SK-N-SH (cell line): Measurements from ENCODE around the gene RSRC1. TPM values are rescaled to one million over a fixed set of nuclear protein-coding genes. Genes with fewer than 3 reads are reported as not detected.

ENCODE experiments used
- CTCF ChIA-PET: fragments of 300-600, 350-600 bp; formaldehyde crosslinking; extraction: SDS; loops from one replicate; lab custom pipeline; 2021; lab: Yijun Ruan, JAX
- POLR2A ChIA-PET: fragments of 350-600 bp; sonication (Branson Sonifier 250); formaldehyde crosslinking; extraction: SDS; loops from one replicate; lab custom pipeline; 2020; ENCODE audit warnings: antibody characterized with exemption, inconsistent platforms; lab: Yijun Ruan, JAX
- DNase-seq: peaks from one replicate; pipeline ENCODE4 v3.0.0; 2012
- H2AFZ ChIP-seq: fragments of 200-600 bp; sonication (generic); 2 replicates; pipeline ENCODE4 v1.8.1; 2016; ENCODE audit warnings: antibody characterized with exemption, mild to moderate bottlenecking, low read depth
- H3F3A ChIP-seq: fragments of 200-600 bp; sonication (generic); replicated peaks from 2 replicates; pipeline ENCODE3; 2016; ENCODE audit warnings: antibody characterized with exemption, mild to moderate bottlenecking; ENCODE audit not compliant: insufficient read depth
- H3K27ac ChIP-seq, 2 experiments: fragments of 200-500 bp in 1 of 2; fragments of 200-600 bp in 1 of 2; sonication (Bioruptor generic) in 1 of 2; sonication (generic), shearing (Covaris generic) in 1 of 2; 2 replicates each; pipeline versions ENCODE4 v1.5.1 to v1.6.1; 2014 to 2016; ENCODE audit warnings: low read depth in 2 of 2, inconsistent platforms in 1 of 2, low read length in 1 of 2, mild to moderate bottlenecking in 1 of 2, mixed read lengths in 1 of 2
- H3K27me3 ChIP-seq: fragments of 200-600 bp; sonication (generic), shearing (Covaris generic); 2 replicates; pipeline ENCODE4 v1.6.1; 2016; ENCODE audit warnings: mixed run types; ENCODE audit not compliant: insufficient read depth
- H3K36me3 ChIP-seq, 2 experiments: fragments of 200-500 bp in 1 of 2; fragments of 200-600 bp in 1 of 2; sonication (Bioruptor generic) in 1 of 2; sonication (generic) in 1 of 2; replicated peaks in 1 of 2; 2 replicates each; pipeline versions ENCODE3 to v1.5.1; 2014 to 2016; ENCODE audit warnings: low read length in 1 of 2, mild to moderate bottlenecking in 1 of 2; ENCODE audit not compliant: insufficient read depth in 2 of 2, control insufficient read depth in 1 of 2
- H3K4me1 ChIP-seq, 2 experiments: fragments of 200-500 bp in 1 of 2; fragments of 200-600 bp in 1 of 2; sonication (Bioruptor generic) in 1 of 2; sonication (generic), shearing (Covaris generic) in 1 of 2; 2 replicates each; pipeline versions ENCODE4 v1.5.1 to v1.6.1; 2014 to 2016; ENCODE audit warnings: low read depth in 1 of 2, low read length in 1 of 2, mixed run types in 1 of 2; ENCODE audit not compliant: insufficient read depth in 2 of 2, control insufficient read depth in 1 of 2
- H3K4me2 ChIP-seq: fragments of 200-600 bp; sonication (generic), shearing (Covaris generic); 2 replicates; pipeline ENCODE4 v1.6.1; 2017; ENCODE audit warnings: mixed run types
- H3K4me3 ChIP-seq, 2 experiments: fragments of 200-500 bp in 1 of 2; fragments of 200-600 bp in 1 of 2; sonication (Bioruptor generic) in 1 of 2; sonication (generic), shearing (Covaris generic) in 1 of 2; 2 replicates each; pipeline versions ENCODE4 v1.5.1 to v1.8.1; 2014 to 2016; ENCODE audit warnings: low read depth in 2 of 2, inconsistent platforms in 1 of 2, low read length in 1 of 2, mild to moderate bottlenecking in 1 of 2, mixed read lengths in 1 of 2, moderate library complexity in 1 of 2
- H3K79me2 ChIP-seq: fragments of 200-600 bp; sonication (generic); 2 replicates; pipeline ENCODE4 v1.8.1; 2017; ENCODE audit warnings: mild to moderate bottlenecking; ENCODE audit not compliant: insufficient read depth
- H3K9ac ChIP-seq: fragments of 200-600 bp; sonication (generic); 2 replicates; pipeline ENCODE4 v1.6.1; 2017; ENCODE audit warnings: mixed run types
- H3K9me2 ChIP-seq: fragments of 200-600 bp; sonication (generic); 2 replicates; pipeline ENCODE4 v1.6.1; 2017; ENCODE audit warnings: mixed run types
- H3K9me3 ChIP-seq: fragments of 200-600 bp; sonication (generic); 2 replicates; pipeline ENCODE4 v1.6.1; 2017; ENCODE audit warnings: mixed run types, mild to moderate bottlenecking, moderate library complexity
- H4K20me1 ChIP-seq: fragments of 200-600 bp; sonication (generic); 2 replicates; pipeline ENCODE4 v1.6.1; 2017; ENCODE audit warnings: mild to moderate bottlenecking, mixed run types; ENCODE audit not compliant: insufficient read depth
- EP300 ChIP-seq, 2 experiments: IDR thresholded peaks; 2 replicates each; pipeline versions ENCODE4 v1.4.0 to v1.6.1; 2012; ENCODE audit warnings: borderline replicate concordance in 1 of 2, low read depth in 1 of 2, low read length in 1 of 2
- EZH2phosphoT487 ChIP-seq: fragments of 200-600 bp; sonication (generic); IDR thresholded peaks from 2 replicates; pipeline ENCODE4 v1.6.1; 2017; ENCODE audit warnings: low read depth, mixed run types, mild to moderate bottlenecking, antibody characterized with exemption, moderate library complexity, borderline replicate concordance
- FOXM1 ChIP-seq: IDR thresholded peaks from 2 replicates; pipeline ENCODE4 v1.4.0; 2012; ENCODE audit warnings: low read depth, mild to moderate bottlenecking
- GABPA ChIP-seq: IDR thresholded peaks from 2 replicates; pipeline ENCODE4 v1.4.0; 2012; ENCODE audit warnings: low read depth, mild to moderate bottlenecking
- MEF2A ChIP-seq: IDR thresholded peaks from 2 replicates; pipeline ENCODE4 v1.4.0; 2012; ENCODE audit warnings: low read depth, borderline replicate concordance
- MXI1 ChIP-seq: IDR thresholded peaks from 2 replicates; pipeline ENCODE4 v1.6.1; 2012; ENCODE audit warnings: mild to moderate bottlenecking, low read depth, low read length, improper control_type of control experiment
- POLR2AphosphoS5 ChIP-seq: IDR thresholded peaks from 2 replicates; pipeline ENCODE4 v1.6.1; 2012; ENCODE audit warnings: low read depth, low read length
- RXRA ChIP-seq: IDR thresholded peaks from 2 replicates; pipeline ENCODE4 v1.4.0; 2012; ENCODE audit warnings: low read depth, mild to moderate bottlenecking, borderline replicate concordance
- TAF1 ChIP-seq: IDR thresholded peaks from 2 replicates; pipeline ENCODE4 v1.6.1; 2012; ENCODE audit warnings: low read depth, mild to moderate bottlenecking, low read length, moderate library complexity, borderline replicate concordance
- WGBS: methylation state at CpG from one replicate; pipeline ENCODE4 v1.1.6; 2017; ENCODE audit warnings: low lambda C conversion rate; 5-methylcytosine and 5-hydroxymethylcytosine counted together
- polyA plus RNA-seq, 3 experiments: library from polyadenylated mRNA; depleted of rRNA; stranded (reverse); fragments of >200 nt; gene quantifications; 2 replicates each; pipeline ENCODE4 v1.2.3, GENCODE V29; 2012
- TF ChIP-seq, protein P1 (sequence below): IDR thresholded peaks from 2 replicates; pipeline ENCODE4; 2012
- TF ChIP-seq, protein P2 (sequence below): IDR thresholded peaks from 2 replicates; pipeline ENCODE4 v1.4.0; 2012; ENCODE audit warnings: low read depth
- TF ChIP-seq, protein P3 (sequence below): fragments of 150-350 bp; IDR thresholded peaks from 2 replicates; pipeline ENCODE4 v1.6.1; 2017; ENCODE audit warnings: antibody characterized with exemption, low read length, low read depth, borderline replicate concordance

Gene RSRC1
- polyA plus RNA-seq, 1 of the 3 experiments (the other 2 are of a cell fraction) = 4.5 TPM

- no peak overlapping the region for H3K4me2 ChIP-seq
- DNase-seq = no peak
- H3K27ac ChIP-seq = no peak overlapping the region
- H2AFZ ChIP-seq = no peak overlapping the region
- peaks cover 0 to 10% of the 10 kb centered on the region in 2 experiments for H3K36me3 ChIP-seq
- TF ChIP-seq, protein P1, sequence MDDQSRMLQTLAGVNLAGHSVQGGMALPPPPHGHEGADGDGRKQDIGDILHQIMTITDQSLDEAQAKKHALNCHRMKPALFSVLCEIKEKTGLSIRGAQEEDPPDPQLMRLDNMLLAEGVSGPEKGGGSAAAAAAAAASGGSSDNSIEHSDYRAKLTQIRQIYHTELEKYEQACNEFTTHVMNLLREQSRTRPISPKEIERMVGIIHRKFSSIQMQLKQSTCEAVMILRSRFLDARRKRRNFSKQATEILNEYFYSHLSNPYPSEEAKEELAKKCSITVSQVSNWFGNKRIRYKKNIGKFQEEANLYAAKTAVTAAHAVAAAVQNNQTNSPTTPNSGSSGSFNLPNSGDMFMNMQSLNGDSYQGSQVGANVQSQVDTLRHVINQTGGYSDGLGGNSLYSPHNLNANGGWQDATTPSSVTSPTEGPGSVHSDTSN = no peak
- TF ChIP-seq RXRA = no peak
- TF ChIP-seq, protein P2, sequence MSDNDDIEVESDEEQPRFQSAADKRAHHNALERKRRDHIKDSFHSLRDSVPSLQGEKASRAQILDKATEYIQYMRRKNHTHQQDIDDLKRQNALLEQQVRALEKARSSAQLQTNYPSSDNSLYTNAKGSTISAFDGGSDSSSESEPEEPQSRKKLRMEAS = no peak
- H3K27me3 ChIP-seq = no peaks in the 10 kb centered on the region
- POLR2A ChIA-PET = no interaction called here
- H3K9me2 ChIP-seq = no peaks in the 10 kb centered on the region
- H4K20me1 ChIP-seq = no peaks in the 10 kb centered on the region
- H3K4me3 ChIP-seq = no peak overlapping the region
- H3K4me1 ChIP-seq = no peaks in the 10 kb centered on the region; a peak in 1 of 4 replicates
- H3K79me2 ChIP-seq = no peaks in the 10 kb centered on the region
- CTCF ChIA-PET = no interaction called here
- H3K9me3 ChIP-seq = no peaks in the 10 kb centered on the region
- WGBS = 60% methylated on average over 1 of the region's 1 CpG
- H3F3A ChIP-seq = peaks cover 5% of the 10 kb centered on the region
- no peak overlapping the region for H3K9ac ChIP-seq
Observed at GRCh38 chr3:158347966-158348365, 238.1 kb downstream of the RSRC1 start.

GRCh38 chr3:158350971-158351370 lies 241.1 kb downstream of the RSRC1 start:
- ChIA-PET POLR2A (no interaction called here), CTCF (interaction anchor here (1.1 kb wide), 1 partner anchor 37 kb away, joined by 3 read pairs; no protein-coding TSS in a partner anchor)
- TF ChIP-seq GABPA = no peak
- no peak for TF ChIP-seq POLR2AphosphoS5
- no peak for TF ChIP-seq MEF2A
- TF ChIP-seq FOXM1 = no peak
- TF ChIP-seq, protein P3, sequence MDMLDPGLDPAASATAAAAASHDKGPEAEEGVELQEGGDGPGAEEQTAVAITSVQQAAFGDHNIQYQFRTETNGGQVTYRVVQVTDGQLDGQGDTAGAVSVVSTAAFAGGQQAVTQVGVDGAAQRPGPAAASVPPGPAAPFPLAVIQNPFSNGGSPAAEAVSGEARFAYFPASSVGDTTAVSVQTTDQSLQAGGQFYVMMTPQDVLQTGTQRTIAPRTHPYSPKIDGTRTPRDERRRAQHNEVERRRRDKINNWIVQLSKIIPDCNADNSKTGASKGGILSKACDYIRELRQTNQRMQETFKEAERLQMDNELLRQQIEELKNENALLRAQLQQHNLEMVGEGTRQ = no peak
- no peak for TF ChIP-seq EP300 (IDR thresholded peaks at IDR 0.05; ENCODE audit: borderline replicate concordance in 1 of 2, low read depth in 1 of 2, low read length in 1 of 2)
- TF ChIP-seq MXI1 = no peak
- no peak for TF ChIP-seq EZH2phosphoT487
- no peak for TF ChIP-seq TAF1
- Histone ChIP-seq H3K36me3 (peaks cover 0 to 17% of the 10 kb centered on the region in 2 experiments), H3K4me2 (no peak overlapping the region), H3F3A (peaks cover 5% of the 10 kb centered on the region), H4K20me1 (no peaks in the 10 kb centered on the region), H3K27me3 (no peaks in the 10 kb centered on the region), H3K4me1 (no peaks in the 10 kb centered on the region; a peak in 2 of 4 replicates), H3K9me3 (no peaks in the 10 kb centered on the region), H3K9ac (no peak overlapping the region), H3K27ac (no peak overlapping the region), H3K4me3 (no peak overlapping the region), H2AFZ (no peak overlapping the region), H3K79me2 (0 out of 2 replicates have a peak, but pooled peaks cover 4% of the 10 kb centered on the region), H3K9me2 (no peaks in the 10 kb centered on the region)
- WGBS = 96% methylated on average over 4 of the region's 4 CpGs
- no peak for DNase-seq
